Measurements from ENCODE around the gene SQSTM1.
"Not testable (repeated sequence)": the region's sequence is repeated elsewhere in the genome, so short reads cannot be mapped to it uniquely, and the experiment has no call there.

SQSTM1 gene

GRCh38 chr5:179824745-179825112, 4.0 kb downstream of the SQSTM1 start:
- H3K27me3 Mint-ChIP-seq = no peaks in the 10 kb centered on the region
- H3K4me3 Mint-ChIP-seq = no peak overlapping the region
- no peak overlapping the region for H3K27ac Mint-ChIP-seq
- H3K9me3 Mint-ChIP-seq = no peaks in the 10 kb centered on the region
- peaks cover 15% of the 10 kb centered on the region for H3K36me3 Mint-ChIP-seq
- peaks cover 54% of the 10 kb centered on the region for H3K4me1 Mint-ChIP-seq

- H3K9me3 Mint-ChIP-seq = no peaks in the 10 kb centered on the region
- H3K4me3 Mint-ChIP-seq = no peak overlapping the region
- peaks cover 15% of the 10 kb centered on the region for H3K36me3 Mint-ChIP-seq
Observed at GRCh38 chr5:179825655-179826182, 5.0 kb downstream of the SQSTM1 start.

GRCh38 chr5:179827680-179828079, 7.0 kb downstream of the SQSTM1 start:
- Mint-ChIP-seq H3K4me3 (peak overlapping the region; percentile 15), H3K4me1 (peaks cover 40% of the 10 kb centered on the region)

More at GRCh38 chr5:179825655-179826182, 5.0 kb downstream of the SQSTM1 start:
- Mint-ChIP-seq H3K27ac (peak overlapping the region; percentile 23), H3K4me1 (peaks cover 49% of the 10 kb centered on the region), H3K27me3 (no peaks in the 10 kb centered on the region)

GRCh38 chr5:179828756-179829421, 8.2 kb downstream of the SQSTM1 start:
- Mint-ChIP-seq H3K27me3 (no peaks in the 10 kb centered on the region), H3K36me3 (peaks cover 25% of the 10 kb centered on the region), H3K27ac (peak overlapping the region; percentile 93), H3K4me3 (no peak overlapping the region), H3K4me1 (peaks cover 33% of the 10 kb centered on the region), H3K9me3 (no peaks in the 10 kb centered on the region)

More at GRCh38 chr5:179827680-179828079, 7.0 kb downstream of the SQSTM1 start:
- Mint-ChIP-seq H3K36me3 (peaks cover 19% of the 10 kb centered on the region), H3K27ac (peak overlapping the region; percentile 84), H3K9me3 (no peaks in the 10 kb centered on the region), H3K27me3 (no peaks in the 10 kb centered on the region)

GRCh38 chr5:179829732-179830435, 9.2 kb downstream of the SQSTM1 start:
- no peaks in the 10 kb centered on the region for H3K9me3 Mint-ChIP-seq
- H3K4me3 Mint-ChIP-seq = no peak overlapping the region
- peaks cover 22% of the 10 kb centered on the region for H3K36me3 Mint-ChIP-seq
- peak overlapping the region; percentile 73 for H3K27ac Mint-ChIP-seq
- no peaks in the 10 kb centered on the region for H3K27me3 Mint-ChIP-seq
- peaks cover 28% of the 10 kb centered on the region for H3K4me1 Mint-ChIP-seq

GRCh38 chr5:179830818-179831468, 10.2 kb downstream of the SQSTM1 start:
- Mint-ChIP-seq H3K9me3 (no peaks in the 10 kb centered on the region), H3K4me1 (peaks cover 27% of the 10 kb centered on the region), H3K4me3 (no peak overlapping the region), H3K27ac (no peak overlapping the region), H3K27me3 (no peaks in the 10 kb centered on the region), H3K36me3 (peaks cover 26% of the 10 kb centered on the region)

- Mint-ChIP-seq H3K4me3 (no peak overlapping the region), H3K27ac (peak overlapping the region; percentile 72), H3K9me3 (no peaks in the 10 kb centered on the region), H3K27me3 (no peaks in the 10 kb centered on the region), H3K36me3 (peaks cover 32% of the 10 kb centered on the region), H3K4me1 (peaks cover 34% of the 10 kb centered on the region)
Observed at GRCh38 chr5:179832039-179832745, 11.5 kb downstream of the SQSTM1 start.

- H3K27ac Mint-ChIP-seq = peak overlapping the region; percentile 77
- H3K36me3 Mint-ChIP-seq = peaks cover 28% of the 10 kb centered on the region
- no peaks in the 10 kb centered on the region for H3K9me3 Mint-ChIP-seq
- H3K4me1 Mint-ChIP-seq = peaks cover 25% of the 10 kb centered on the region
- H3K27me3 Mint-ChIP-seq = no peaks in the 10 kb centered on the region
- no peak overlapping the region for H3K4me3 Mint-ChIP-seq
Observed at GRCh38 chr5:179833056-179833708, 12.5 kb downstream of the SQSTM1 start.

GRCh38 chr5:179833709-179834070, 13.0 kb downstream of the SQSTM1 start:
- Mint-ChIP-seq H3K4me1 (peaks cover 23% of the 10 kb centered on the region), H3K27me3 (no peaks in the 10 kb centered on the region), H3K27ac (no peak overlapping the region), H3K36me3 (peaks cover 27% of the 10 kb centered on the region), H3K4me3 (no peak overlapping the region), H3K9me3 (no peaks in the 10 kb centered on the region)

GRCh38 chr5:179834120-179834519, 13.4 kb downstream of the SQSTM1 start:
- Mint-ChIP-seq H3K36me3 (peaks cover 25% of the 10 kb centered on the region), H3K27me3 (no peaks in the 10 kb centered on the region), H3K9me3 (no peaks in the 10 kb centered on the region), H3K27ac (no peak overlapping the region), H3K4me3 (no peak overlapping the region), H3K4me1 (peaks cover 21% of the 10 kb centered on the region)

- not testable (repeated sequence) for H3K27me3 Mint-ChIP-seq, H3K27ac Mint-ChIP-seq, H3K9me3 Mint-ChIP-seq, H3K4me3 Mint-ChIP-seq
- Mint-ChIP-seq H3K4me1 (peaks cover 21% of the 10 kb centered on the region), H3K36me3 (peaks cover 23% of the 10 kb centered on the region)
Observed at GRCh38 chr5:179834871-179835270, 14.2 kb downstream of the SQSTM1 start.

- Mint-ChIP-seq H3K9me3 (no peaks in the 10 kb centered on the region), H3K4me1 (peaks cover 18% of the 10 kb centered on the region), H3K27me3 (no peaks in the 10 kb centered on the region), H3K4me3 (peak overlapping the region; percentile 8), H3K27ac (peak overlapping the region; percentile 90), H3K36me3 (peaks cover 19% of the 10 kb centered on the region)
Observed at GRCh38 chr5:179836225-179837019, 15.7 kb downstream of the SQSTM1 start.

GRCh38 chr5:179837076-179838011, 16.6 kb downstream of the SQSTM1 start:
- Mint-ChIP-seq H3K4me1 (peaks cover 18% of the 10 kb centered on the region), H3K9me3 (no peaks in the 10 kb centered on the region), H3K36me3 (peaks cover 19% of the 10 kb centered on the region), H3K27ac (peak overlapping the region; percentile 90), H3K27me3 (no peaks in the 10 kb centered on the region), H3K4me3 (peak overlapping the region; percentile 8)
